Smooth muscle cell of trachea (primary cell): ENCODE measurements around the gene SRSF9. TPM values are rescaled to one million over a fixed set of nuclear protein-coding genes. Genes with fewer than 3 reads are reported as not detected.

Experiments
- total RNA-seq: library from RNA; depleted of rRNA; stranded (reverse); fragments of >200 nt; gene quantifications from 2 replicates; pipeline ENCODE4 v1.2.1, GENCODE V29; 2014

Gene SRSF9
- 162 and 218 TPM in 2 replicates for total RNA-seq

GRCh38 chr12:120469450-120470149 is at the start of gene SRSF9:
TSS of gene SRSF9 (minus strand) at chr12:120469748. CDS start at chr12:120469609, 139 bp downstream.

GRCh38 chr12:120495731-120496412 is 26.3 kb upstream of the SRSF9 start, which contains the start of gene DYNLL1:
TSS of gene DYNLL1 (plus strand) at chr12:120496113. CDS start at chr12:120496422, 309 bp downstream.

GRCh38 chr12:120445911-120446843 is 23.4 kb downstream of the SRSF9 start, which contains the start of the genes GATC and TRIAP1:
TSS of gene GATC (plus strand) at chr12:120446444. CDS start at chr12:120446481, 37 bp downstream.
TSS of gene TRIAP1 (minus strand) at chr12:120446384. CDS start at chr12:120446372, 12 bp downstream.

GRCh38 chr12:120437735-120438494 is 31.6 kb downstream of the SRSF9 start, which contains the start of gene COX6A1:
TSS of gene COX6A1 (plus strand) at chr12:120438113. CDS start at chr12:120438127, 14 bp downstream.

Other genes with a start within 250 kb of the SRSF9 start
- gene PXN, start 204.0 kb downstream of the SRSF9 start, total RNA-seq, result 39.4 and 57.0 TPM in 2 replicates
- under 0.01 TPM in 2 replicates for gene RNU4-2, start 177.8 kb downstream of the SRSF9 start, total RNA-seq
- under 0.01 TPM in 2 replicates for gene RNU4-1, start 176.5 kb downstream of the SRSF9 start, total RNA-seq
- gene SIRT4, start 167.4 kb downstream of the SRSF9 start, total RNA-seq, result 1.8 and 1.9 TPM in 2 replicates
- 0.33 TPM in 1 of 2 replicates, not detected in the other for gene PLA2G1B, start 142.0 kb downstream of the SRSF9 start, total RNA-seq
- not detected in 2 replicates for gene MSI1, start 100.6 kb downstream of the SRSF9 start, total RNA-seq
- 593 and 630 TPM in 2 replicates for gene COX6A1, start 31.6 kb downstream of the SRSF9 start, total RNA-seq
- 23.0 and 24.9 TPM in 2 replicates for gene TRIAP1, start 23.4 kb downstream of the SRSF9 start, total RNA-seq
- gene GATC, start 23.3 kb downstream of the SRSF9 start, total RNA-seq, result 17.4 and 23.4 TPM in 2 replicates
- 178 and 248 TPM in 2 replicates for gene DYNLL1, start 26.4 kb upstream of the SRSF9 start, total RNA-seq
- gene COQ5, start 59.4 kb upstream of the SRSF9 start, total RNA-seq, result 33.1 and 46.1 TPM in 2 replicates
- 173 and 233 TPM in 2 replicates for gene RNF10, start 64.6 kb upstream of the SRSF9 start, total RNA-seq
- 32.4 and 63.1 TPM in 2 replicates for gene POP5, start 111.7 kb upstream of the SRSF9 start, total RNA-seq
- 0.66 and 1.9 TPM in 2 replicates for gene CABP1, start 170.9 kb upstream of the SRSF9 start, total RNA-seq
- 136 and 137 TPM in 2 replicates for gene MLEC, start 217.4 kb upstream of the SRSF9 start, total RNA-seq
- 27.1 and 41.4 TPM in 2 replicates for gene UNC119B, start 240.7 kb upstream of the SRSF9 start, total RNA-seq